Activated CD8-positive, alpha-beta memory T cell treated with anti-CD3 and anti-CD28 coated beads, Interleukin-2, amount 50 U/mL, for 1 hour (primary cell): ENCODE data around the gene EPHB1.

Experiments
- DNase-seq: peaks from one replicate; pipeline ENCODE4 v3.0.0-alpha.2; 2020; ENCODE audit errors: extremely low read depth

EPHB1 gene

DNA sequence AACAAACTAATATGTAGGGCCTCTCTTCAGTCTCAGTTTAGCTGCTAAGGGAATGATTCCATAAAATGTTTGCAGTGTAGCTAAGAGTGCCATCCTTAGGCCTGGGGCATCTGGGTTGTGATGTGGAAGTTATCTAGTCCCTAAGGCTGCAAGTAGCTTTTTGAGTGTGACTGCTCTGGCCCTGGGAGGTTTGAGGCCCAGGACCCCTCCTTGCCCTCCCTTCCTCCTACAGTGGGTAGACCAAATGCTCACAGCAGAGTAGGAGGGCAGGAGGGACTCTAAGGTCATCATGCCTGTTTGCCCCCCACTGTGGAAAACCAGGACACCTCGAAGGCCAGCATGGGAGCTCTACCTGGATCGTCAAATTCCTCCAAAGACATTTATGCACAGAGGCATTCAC, 115.0 kb downstream of the EPHB1 start:
- DNase-seq, result no peak

DNA sequence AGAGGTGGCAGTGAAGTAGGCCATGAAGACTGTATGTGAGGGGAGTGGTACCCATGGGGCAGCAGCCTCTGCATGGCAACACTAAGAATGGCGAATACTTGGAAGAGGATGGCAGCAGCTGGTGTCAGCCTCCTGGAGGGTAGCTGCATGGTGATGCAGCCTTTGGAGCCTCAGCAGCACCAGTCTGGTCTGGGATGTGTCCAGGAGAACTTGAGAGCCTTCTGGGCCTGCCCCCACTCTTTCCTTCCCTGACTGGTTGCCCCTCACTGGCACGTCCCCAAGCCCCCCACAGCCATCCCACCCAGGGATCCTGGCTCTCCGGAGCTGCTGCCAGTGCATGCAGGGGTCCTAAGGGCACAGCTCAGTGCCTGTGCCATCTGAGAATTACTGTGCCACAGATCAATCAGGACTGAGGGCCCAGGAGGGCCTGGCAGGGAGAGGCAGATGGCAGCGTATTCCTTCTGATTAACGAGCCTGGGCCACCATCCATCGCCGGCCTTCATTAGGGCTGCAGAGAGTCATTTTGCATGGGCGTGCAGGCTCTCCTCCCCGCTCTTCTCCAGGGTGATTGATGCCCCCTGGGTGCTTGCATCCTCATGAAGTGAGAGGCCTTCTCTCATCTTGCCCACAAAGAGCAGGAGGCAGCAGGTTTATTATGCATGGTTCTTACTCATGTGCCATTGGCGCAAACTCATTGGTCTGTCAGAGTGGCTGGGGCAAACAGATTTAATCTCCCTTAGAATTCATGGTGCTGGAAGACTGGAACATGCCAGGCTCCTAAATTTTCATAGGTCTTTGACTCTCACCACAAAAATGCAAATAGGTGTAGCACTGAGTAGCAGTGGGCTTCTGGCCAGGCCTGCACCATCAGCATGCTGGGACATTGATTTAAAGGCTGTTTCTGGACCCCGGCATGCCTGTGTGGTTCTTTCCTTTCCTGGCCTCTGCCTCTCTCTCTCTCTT, 116.8 kb downstream of the EPHB1 start:
- DNase-seq, result no peak

DNA sequence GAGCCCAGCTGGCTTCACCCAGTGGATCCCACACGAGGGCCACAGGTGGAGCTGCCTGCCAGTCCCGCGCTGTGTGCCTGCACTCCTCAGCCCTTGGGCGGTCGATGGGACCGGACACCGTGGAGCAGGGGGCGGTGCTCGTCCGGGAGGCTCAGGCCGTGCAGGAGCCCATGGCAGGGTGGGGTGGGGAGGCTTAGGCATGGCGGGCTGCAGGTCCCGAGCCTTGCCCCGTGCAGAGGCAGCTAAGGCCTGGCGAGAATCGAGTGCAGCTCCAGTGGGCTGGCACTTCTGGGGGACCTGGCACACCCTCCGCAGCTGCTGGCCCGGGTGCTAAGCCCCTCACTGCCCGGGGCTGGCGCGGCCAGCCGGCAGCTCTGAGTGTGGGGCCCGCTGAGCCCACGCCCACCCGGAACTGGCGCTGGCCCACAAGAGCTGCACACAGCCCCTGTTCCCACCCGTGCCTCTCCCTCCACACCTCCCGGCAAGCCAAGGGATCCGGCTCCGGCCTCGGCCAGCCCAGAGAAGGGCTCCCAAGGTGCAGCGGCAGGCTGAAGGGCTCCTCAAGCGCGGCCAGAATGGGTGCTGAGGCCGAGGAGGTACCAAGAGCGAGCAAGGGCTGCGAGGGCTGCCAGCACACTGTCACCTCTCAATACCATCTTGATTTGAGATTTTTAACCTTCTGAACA, 121.4 kb downstream of the EPHB1 start:
- no peak for DNase-seq

DNA sequence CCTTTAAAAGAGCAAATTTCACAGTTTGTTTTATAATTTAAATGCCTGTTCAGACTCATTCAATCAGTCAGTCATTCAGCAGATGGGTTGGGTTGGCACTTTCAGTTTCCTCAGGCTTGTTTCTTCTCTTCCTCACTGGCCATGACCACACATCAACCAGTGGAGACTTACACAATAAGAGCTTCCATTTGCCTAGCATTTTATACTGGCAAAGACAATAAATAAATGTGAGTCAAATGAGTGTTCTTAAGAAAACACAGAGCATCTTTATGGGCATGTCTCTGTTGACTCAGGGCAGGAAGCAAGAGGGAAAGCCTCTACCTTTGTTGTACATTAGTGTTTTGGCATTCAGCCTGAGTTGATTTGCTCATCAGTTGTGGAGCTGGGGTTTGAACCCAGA, 122.6 kb downstream of the EPHB1 start:
- no peak for DNase-seq

- DNase-seq, result no peak
Observed at GRCh38 chr3:134918441-134918840, 123.4 kb downstream of the EPHB1 start.

GRCh38 chr3:134922101-134922500, 127.0 kb downstream of the EPHB1 start:
- DNase-seq, result no peak

DNA sequence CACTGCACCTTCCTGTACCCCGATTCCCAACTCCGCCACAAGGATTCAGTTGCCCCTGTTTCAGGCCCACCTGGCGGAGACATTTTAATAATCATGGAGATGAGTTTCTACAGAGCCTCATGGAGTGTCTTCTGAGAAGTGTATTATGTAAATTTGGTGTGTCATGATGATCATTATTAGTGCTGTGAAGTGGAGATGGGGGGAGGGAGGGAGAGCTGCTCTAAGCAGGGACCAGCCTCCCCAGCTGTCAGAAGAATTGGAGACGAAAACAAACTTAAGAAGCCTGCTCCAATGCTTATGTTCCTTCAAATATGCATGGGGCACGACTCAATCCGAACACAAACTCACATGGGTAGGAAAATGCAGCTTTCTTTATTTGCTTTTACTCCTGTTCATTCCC, 127.8 kb downstream of the EPHB1 start:
- DNase-seq, result no peak

DNA sequence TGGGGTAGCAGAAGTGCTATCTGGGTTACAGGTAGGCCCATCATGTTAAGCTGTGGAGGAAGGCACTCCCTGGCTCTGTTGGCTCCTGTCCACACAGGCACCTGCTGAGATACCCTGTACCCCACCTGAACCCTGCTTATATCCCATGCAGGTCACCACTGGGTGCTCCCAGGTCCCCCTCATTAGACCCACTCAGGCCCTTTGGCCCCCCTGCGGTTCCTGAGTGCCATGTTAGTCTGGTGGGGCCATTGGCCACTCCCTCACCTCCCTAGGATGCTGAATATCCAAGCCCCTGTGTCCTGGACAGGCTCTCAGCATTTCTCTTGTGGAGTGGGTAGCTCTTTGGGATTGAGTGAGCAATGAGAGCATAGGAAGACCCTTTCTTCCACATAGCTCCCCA, 128.2 kb downstream of the EPHB1 start:
- no peak for DNase-seq

GRCh38 chr3:134927599-134927998, 132.5 kb downstream of the EPHB1 start:
- no peak for DNase-seq

GRCh38 chr3:134928392-134928791, 133.3 kb downstream of the EPHB1 start:
- no peak for DNase-seq

DNA sequence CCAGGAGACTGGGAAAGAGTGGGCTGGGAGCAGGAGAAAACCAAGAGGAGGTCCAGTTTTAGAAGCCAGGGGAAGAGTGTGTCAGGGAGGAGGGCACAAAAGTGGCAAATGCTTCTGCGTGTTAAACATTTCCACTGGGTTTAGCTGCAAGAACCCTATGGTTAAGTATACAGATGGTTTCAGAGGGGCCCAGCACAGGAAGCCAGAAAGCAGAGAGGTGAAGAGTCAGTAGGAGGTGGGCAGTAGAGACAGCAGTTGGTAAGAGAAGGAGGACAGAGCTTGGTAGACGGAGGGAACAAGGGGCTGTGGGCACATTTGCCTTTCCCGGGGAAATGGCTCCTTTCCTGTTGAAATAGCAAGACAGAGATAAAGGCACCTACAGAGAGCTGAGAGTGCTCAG, 133.8 kb downstream of the EPHB1 start:
- no peak for DNase-seq

DNA sequence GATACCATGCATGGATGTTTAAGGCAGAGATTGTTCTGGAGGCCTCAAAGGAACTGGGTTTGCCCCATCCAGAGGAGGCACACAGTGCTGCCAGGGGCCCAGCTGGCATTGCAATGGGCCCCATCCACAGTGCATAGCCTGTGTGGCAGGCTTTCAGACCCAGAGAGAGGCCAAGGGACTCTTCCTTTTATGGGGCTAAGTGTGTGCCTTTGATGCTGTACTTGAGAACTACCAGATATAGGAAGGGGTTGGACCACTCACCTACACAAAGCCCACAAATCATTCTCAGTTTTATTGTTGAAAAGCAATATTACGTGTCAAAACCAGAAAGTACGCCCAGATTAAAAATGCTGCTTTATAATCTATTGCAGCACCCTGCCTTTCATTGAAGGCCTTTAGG, 134.9 kb downstream of the EPHB1 start:
- DNase-seq, result no peak

DNA sequence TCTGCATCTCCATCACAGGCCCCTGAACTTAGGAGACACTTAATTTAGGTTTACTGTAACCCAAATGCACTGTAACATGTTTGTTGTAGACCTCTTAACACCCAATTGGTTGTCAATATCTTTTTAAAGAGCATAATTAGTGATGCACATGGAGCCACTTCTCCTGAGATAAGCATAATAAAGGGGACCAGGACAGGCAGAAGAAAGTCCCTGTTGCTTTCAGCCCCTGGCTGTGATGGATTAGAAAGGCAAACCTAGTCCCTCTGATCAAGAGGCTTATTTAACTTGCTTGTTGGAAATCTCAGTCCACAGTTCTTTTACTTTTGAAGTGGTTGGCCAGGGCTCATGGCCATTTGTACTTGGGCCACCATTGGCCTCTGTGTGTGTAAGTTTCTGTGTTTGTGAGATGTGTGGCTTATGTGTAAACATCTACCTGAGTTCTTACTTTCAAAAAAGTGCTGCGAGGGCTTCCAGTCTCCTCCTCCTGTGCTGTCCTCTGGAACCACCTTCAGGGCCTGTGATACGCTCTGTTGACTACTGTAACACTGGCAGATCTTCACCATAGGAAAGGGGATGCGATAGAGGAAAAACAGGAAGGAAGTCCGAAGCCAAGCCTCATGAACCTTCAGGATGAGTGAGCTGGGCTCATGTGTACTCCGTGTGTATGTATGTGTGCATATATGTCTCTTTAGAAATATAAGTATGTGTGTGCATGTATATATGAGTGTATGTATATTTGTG, 136.2 kb downstream of the EPHB1 start:
- no peak for DNase-seq

DNA sequence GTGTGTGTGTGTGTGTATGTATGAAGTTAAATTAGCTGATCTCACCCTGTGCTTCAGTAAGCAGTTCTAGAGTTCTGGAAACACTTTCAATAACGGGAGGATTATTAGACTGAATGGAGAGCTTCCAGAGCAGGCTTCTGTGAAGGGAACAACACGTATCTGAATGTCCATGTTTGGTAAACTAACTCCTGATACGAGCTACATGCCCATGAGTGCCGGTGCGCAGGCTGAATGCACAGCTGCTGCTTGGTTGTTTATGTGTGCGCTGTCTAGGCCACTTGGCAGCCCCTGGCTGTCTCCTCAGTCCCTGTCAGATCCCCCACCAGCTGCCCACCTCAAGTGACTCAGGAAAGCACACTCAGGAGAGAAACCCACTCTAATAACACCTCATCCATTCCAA, 137.0 kb downstream of the EPHB1 start:
- DNase-seq, result no peak

DNA sequence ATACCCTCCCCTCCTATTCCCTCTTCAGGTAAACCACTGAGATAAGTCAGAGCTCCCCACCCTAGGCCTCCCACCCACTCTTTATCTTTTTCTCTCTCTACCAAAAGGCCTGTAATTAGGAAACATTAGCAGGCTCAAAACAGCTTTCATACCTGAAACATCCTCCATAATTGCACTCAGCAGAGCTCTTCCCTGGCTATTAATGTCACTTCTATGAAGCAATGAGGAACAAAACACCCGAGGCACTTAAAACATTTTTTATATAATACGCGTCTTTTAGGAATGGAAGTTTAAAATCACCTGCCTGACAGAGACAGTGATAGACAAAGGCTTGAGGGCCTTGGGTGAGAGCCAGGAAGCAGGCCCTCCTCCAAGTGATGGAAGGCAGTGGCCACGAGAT, 138.9 kb downstream of the EPHB1 start:
- no peak for DNase-seq

GRCh38 chr3:134934933-134935332, 139.9 kb downstream of the EPHB1 start:
- DNase-seq, result no peak

DNA sequence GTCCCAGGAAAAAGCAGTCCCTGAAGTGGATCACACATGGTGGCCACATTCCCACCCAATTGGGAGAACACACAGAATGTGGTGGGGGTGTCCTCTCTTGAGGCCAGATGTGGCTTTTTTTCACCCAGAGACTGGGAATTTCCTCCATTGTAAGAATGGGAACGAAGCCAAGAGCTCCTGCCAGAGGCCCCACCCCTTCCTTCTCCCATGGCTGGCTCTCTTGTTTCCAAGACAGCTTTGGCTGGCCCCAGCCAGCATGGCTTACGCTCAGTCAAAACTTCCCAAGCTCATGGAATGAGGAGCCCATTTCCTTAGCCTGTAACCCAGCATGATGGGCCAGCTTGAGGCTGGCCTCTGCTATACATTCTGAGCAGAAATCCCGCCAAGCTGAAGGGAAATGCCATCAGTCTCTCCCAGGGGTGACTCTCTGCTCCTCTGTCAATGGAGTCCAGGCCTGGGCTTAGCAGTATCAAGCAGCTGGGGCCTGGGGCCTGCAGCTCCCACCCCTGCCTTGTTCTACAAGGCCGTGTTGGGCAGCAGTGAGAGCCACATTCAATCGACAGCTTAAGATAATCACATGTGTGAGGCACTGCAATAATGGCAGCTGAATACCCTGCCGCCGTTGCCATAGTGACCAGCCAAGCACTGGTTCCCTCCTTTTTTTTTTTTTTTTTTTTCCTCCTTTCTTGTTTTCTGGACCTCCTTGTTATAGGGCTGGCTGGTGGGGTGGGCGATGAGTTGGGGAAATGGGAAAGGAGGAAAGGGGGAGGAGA, 142.4 kb downstream of the EPHB1 start:
- no peak for DNase-seq

DNA sequence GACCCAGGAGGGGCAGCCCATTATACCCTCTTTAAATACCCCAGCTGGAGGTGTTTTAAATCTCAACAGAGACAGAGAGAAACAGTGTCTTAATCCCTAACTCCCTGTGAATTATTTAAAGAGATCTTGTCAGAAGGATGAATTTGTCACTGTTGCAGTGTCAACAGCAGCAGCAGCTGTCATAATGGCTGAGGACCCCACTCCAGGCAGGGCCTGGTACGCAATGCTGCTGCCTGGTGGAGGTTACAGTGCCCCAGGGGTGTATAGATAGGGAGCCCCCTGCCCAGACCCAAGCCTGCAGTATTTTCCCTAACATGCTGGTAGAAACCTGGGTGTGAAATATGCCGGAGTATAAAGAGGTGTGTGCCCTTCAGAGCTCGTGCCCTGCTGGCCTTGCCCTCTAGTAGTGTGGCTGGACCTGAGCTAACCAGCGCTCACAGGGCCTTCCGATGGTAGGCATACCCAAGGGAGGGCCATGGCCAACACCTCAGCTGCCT, 143.0 kb downstream of the EPHB1 start:
- no peak for DNase-seq

DNA sequence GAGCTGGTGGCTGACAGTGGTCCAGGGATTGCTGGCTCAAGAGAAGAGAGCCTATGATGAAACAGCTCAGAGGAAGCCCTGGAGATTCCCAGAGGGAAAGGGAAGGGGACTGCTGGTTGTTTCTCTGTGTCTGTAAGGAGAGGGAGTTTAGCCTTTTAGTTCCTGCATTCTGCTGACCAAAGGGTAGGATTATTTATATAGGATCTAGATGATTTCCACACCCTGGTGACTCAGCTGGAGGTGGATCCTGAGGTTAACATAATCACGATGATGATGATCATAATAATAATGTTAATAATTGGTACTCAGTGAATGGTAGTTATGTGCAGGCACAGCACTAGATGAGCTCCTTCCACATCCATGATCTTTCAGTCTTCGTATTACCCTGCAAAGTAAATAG, 144.9 kb downstream of the EPHB1 start:
- DNase-seq, result no peak

- DNase-seq, result no peak
Observed at GRCh38 chr3:134941820-134942219, 146.8 kb downstream of the EPHB1 start.

DNA sequence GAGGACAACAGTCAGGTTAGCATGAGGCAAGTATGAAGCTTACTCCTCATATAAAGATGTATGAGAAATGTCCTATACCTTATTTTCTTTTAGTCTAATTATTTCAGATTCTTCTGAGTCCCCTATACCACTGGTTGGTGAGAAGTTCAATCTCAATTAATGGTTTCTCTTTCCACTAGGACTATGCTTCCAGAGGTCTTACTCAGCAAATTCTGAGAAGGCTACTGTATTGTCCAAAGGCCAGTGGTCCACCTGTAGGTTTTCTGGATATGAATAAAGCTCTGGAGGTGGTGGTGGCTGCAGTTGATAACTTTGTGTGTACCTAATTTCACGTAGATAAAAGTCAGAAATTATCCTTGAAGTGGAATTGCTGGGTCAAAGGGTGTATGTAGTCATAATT, 149.4 kb downstream of the EPHB1 start:
- no peak for DNase-seq

- DNase-seq, result no peak
Observed at GRCh38 chr3:134949150-134949549, 154.1 kb downstream of the EPHB1 start.
